DOHH2 (cell line): ENCODE measurements around the gene SLC25A43.
"Not testable (repeated sequence)": the region's sequence is repeated elsewhere in the genome, so short reads cannot be mapped to it uniquely, and the experiment has no call there.

Experiments used
- H3F3A ChIP-seq: fragments of 200-600 bp; sonication (generic), shearing (Covaris generic); 2 replicates; pipeline ENCODE4 v1.6.0; 2016; ENCODE audit warnings: antibody characterized with exemption, mild to moderate bottlenecking; ENCODE audit not compliant: control insufficient read depth, insufficient read depth
- H3K27ac ChIP-seq: fragments of 200-600 bp; sonication (generic); 2 replicates; pipeline ENCODE4 v1.5.1; 2014; ENCODE audit warnings: low read depth, mild to moderate bottlenecking, low read length, moderate library complexity
- H3K27me3 ChIP-seq: fragments of 200-600 bp; sonication (generic); 2 replicates; pipeline ENCODE4 v1.6.1; 2014; ENCODE audit warnings: mild to moderate bottlenecking, low read length, mixed read lengths; ENCODE audit not compliant: control insufficient read depth
- H3K36me3 ChIP-seq: fragments of 200-600 bp; sonication (generic); 2 replicates; pipeline ENCODE4 v1.6.1; 2014; ENCODE audit warnings: mild to moderate bottlenecking, low read length, moderate library complexity, mixed read lengths; ENCODE audit not compliant: control insufficient read depth
- H3K4me1 ChIP-seq: fragments of 200-600 bp; sonication (generic); 2 replicates; pipeline ENCODE4 v1.6.1; 2014; ENCODE audit warnings: mild to moderate bottlenecking, low read length, mixed read lengths; ENCODE audit not compliant: control insufficient read depth
- H3K4me2 ChIP-seq: fragments of 200-600 bp; sonication (generic); 2 replicates; pipeline ENCODE4 v1.6.0; 2014; ENCODE audit warnings: mild to moderate bottlenecking, low read length, moderate library complexity
- H3K4me3 ChIP-seq: fragments of 200-600 bp; sonication (generic); 2 replicates; pipeline ENCODE4 v1.5.1; 2014; ENCODE audit warnings: mild to moderate bottlenecking, low read length, mixed read lengths
- H3K79me2 ChIP-seq: fragments of 200-600 bp; sonication (generic); 2 replicates; pipeline ENCODE4 v1.6.1; 2014; ENCODE audit warnings: mild to moderate bottlenecking, low read length, mixed read lengths; ENCODE audit not compliant: control insufficient read depth
- H3K9me2 ChIP-seq: fragments of 200-600 bp; sonication (generic); replicated peaks from 2 replicates; pipeline ENCODE4 v1.6.1; 2014; ENCODE audit warnings: mild to moderate bottlenecking, low read length, mixed read lengths; ENCODE audit not compliant: control insufficient read depth
- H3K9me3 ChIP-seq: fragments of 200-600 bp; sonication (generic); 2 replicates; pipeline ENCODE4 v1.6.1; 2014; ENCODE audit warnings: antibody characterized with exemption, low read length, mixed read lengths; ENCODE audit not compliant: control insufficient read depth, insufficient read depth
- H4K20me1 ChIP-seq: fragments of 200-600 bp; sonication (generic); 2 replicates; pipeline ENCODE4 v1.6.0; 2014; ENCODE audit warnings: low read depth, mild to moderate bottlenecking, antibody characterized with exemption, low read length, moderate library complexity; ENCODE audit not compliant: control insufficient read depth, insufficient read depth
- EZH2phosphoT487 ChIP-seq: fragments of 200-600 bp; sonication (generic); IDR thresholded peaks from 2 replicates; pipeline ENCODE4 v1.6.1; 2017; ENCODE audit warnings: borderline replicate concordance, mild to moderate bottlenecking, antibody characterized with exemption, low read length, moderate library complexity, mixed read lengths
- TF ChIP-seq, protein P1 (sequence below): fragments of 200-600 bp; sonication (generic); IDR thresholded peaks from one replicate; pipeline ENCODE4 v1.5.1; 2014; ENCODE audit warnings: antibody characterized with exemption, mild to moderate bottlenecking, low read depth, low read length; ENCODE audit not compliant: poor library complexity, severe bottlenecking

Gene SLC25A43

DNA sequence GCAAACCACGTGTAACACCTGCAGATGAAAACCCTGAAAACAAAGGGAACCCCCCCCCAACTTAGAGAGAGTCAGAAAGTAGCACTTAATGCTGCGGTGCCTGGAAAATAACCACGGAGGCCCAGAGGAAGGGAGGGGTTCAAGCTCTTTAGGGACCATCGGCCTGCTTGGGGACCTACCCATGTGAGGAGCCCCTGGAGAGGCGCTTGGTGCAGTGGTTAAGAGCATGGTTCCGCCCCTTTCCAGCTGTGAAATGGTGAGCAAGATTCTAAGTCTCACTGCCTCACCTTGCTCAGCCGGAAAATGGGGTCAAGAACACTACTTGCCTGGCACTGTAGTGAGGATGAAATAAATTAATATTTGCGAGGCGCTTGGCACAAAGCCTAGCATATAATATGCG, 82.9 kb downstream of the SLC25A43 start:
- H3F3A ChIP-seq, result no peaks in the 10 kb centered on the region
- H3K79me2 ChIP-seq, result no peaks in the 10 kb centered on the region
- H3K9me3 ChIP-seq, result no peaks in the 10 kb centered on the region
- no peak overlapping the region for H3K27ac ChIP-seq
- H3K27me3 ChIP-seq, result no peaks in the 10 kb centered on the region
- H3K4me1 ChIP-seq, result peaks cover 13% of the 10 kb centered on the region
- peak overlapping the region; percentile 66 for H3K4me3 ChIP-seq
- H4K20me1 ChIP-seq, result no peaks in the 10 kb centered on the region
- H3K9me2 ChIP-seq, result no peaks in the 10 kb centered on the region
- H3K36me3 ChIP-seq, result no peaks in the 10 kb centered on the region
- peak overlapping the region; percentile 81 for H3K4me2 ChIP-seq
- TF ChIP-seq EZH2phosphoT487, result no peak
- TF ChIP-seq, protein P1, sequence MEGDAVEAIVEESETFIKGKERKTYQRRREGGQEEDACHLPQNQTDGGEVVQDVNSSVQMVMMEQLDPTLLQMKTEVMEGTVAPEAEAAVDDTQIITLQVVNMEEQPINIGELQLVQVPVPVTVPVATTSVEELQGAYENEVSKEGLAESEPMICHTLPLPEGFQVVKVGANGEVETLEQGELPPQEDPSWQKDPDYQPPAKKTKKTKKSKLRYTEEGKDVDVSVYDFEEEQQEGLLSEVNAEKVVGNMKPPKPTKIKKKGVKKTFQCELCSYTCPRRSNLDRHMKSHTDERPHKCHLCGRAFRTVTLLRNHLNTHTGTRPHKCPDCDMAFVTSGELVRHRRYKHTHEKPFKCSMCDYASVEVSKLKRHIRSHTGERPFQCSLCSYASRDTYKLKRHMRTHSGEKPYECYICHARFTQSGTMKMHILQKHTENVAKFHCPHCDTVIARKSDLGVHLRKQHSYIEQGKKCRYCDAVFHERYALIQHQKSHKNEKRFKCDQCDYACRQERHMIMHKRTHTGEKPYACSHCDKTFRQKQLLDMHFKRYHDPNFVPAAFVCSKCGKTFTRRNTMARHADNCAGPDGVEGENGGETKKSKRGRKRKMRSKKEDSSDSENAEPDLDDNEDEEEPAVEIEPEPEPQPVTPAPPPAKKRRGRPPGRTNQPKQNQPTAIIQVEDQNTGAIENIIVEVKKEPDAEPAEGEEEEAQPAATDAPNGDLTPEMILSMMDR, result no peak

DNA sequence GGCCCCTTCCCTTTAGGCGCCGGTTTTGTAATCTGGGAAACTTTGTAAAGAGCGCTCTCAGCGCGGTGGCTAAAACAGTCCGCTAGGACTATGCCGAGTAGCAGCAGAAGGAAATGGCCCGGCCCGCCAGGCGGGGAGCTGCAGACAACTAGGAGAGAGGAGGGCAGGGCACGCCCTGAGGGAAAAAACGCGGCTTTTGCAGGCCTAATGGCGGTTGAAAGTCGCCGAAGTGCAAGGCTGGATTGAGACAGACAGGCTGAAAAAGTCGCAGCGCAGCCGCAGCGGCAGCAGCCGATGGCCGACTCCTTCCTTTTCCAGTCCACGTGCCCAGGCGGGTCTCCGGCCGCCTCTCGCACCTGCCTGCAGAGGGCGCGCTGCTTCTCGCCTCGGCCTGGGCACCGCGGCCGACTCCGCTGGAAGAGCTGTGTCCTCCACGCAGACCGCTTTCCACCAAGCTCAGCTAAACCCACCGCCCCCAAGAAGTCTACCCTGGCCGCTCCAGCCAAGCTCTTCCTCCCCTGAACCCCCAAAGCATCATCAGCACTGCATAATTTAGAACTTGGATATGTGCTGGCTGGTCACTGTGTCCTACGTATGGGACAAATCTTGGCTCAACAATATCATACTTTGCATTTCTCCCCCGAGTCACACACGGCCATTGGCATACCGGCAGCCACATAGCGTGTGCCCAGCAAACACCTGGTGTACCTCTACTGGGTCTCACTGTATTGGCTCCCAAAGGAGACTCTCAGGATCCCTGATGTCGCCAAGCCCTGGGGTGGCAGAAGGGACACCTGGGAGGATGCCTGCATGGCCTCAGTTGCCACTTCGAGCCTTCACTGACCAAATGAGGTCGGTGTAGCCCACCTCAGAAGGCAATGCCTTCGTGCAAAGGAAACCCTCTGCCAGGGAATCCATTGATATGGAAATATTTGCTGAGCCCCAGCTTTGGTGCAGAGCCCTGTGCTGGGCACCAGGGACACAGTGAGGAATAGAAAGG, 83.6 kb downstream of the SLC25A43 start:
- no peaks in the 10 kb centered on the region for H3K9me3 ChIP-seq
- H3K27ac ChIP-seq, result no peak overlapping the region
- H3K36me3 ChIP-seq, result no peaks in the 10 kb centered on the region
- no peaks in the 10 kb centered on the region for H3K9me2 ChIP-seq
- H3K27me3 ChIP-seq, result no peaks in the 10 kb centered on the region
- TF ChIP-seq, protein P1, result peak; percentile 72
- TF ChIP-seq EZH2phosphoT487, result no peak
- peak overlapping the region; percentile 66 for H3K4me3 ChIP-seq
- H3K4me2 ChIP-seq, result peak overlapping the region; percentile 81
- peaks cover 13% of the 10 kb centered on the region for H3K4me1 ChIP-seq
- no peaks in the 10 kb centered on the region for H3F3A ChIP-seq
- no peaks in the 10 kb centered on the region for H3K79me2 ChIP-seq
- H4K20me1 ChIP-seq, result no peaks in the 10 kb centered on the region

DNA sequence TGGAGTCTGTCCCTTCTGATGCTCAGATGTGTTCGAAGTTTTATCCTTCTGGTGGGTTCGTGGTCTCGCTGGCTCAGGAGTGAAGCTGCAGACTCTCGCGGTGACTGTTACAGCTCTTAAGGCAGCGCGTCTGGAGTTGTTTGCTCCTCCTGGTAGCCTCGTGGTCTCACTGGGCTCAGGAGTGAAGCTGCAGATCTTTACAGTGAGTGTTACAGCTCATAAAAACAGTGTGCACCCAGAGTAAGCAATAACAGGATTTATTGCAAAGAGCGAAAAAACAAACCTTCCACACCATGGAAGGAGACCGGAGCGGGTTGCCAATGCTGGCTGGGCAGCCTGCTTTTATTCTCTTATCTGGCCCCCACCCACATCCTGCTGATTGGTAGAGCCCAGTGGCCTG, 87.6 kb downstream of the SLC25A43 start:
- no peaks in the 10 kb centered on the region for H3K79me2 ChIP-seq
- H4K20me1 ChIP-seq, result no peaks in the 10 kb centered on the region
- peaks cover 12% of the 10 kb centered on the region for H3K4me1 ChIP-seq
- no peaks in the 10 kb centered on the region for H3K9me2 ChIP-seq
- no peaks in the 10 kb centered on the region for H3K9me3 ChIP-seq
- H3K27me3 ChIP-seq, result no peaks in the 10 kb centered on the region
- no peak overlapping the region for H3K27ac ChIP-seq
- TF ChIP-seq EZH2phosphoT487, result no peak
- TF ChIP-seq, protein P1, result no peak
- H3F3A ChIP-seq, result no peaks in the 10 kb centered on the region
- H3K36me3 ChIP-seq, result no peaks in the 10 kb centered on the region
- no peak overlapping the region for H3K4me2 ChIP-seq
- H3K4me3 ChIP-seq, result no peak overlapping the region

DNA sequence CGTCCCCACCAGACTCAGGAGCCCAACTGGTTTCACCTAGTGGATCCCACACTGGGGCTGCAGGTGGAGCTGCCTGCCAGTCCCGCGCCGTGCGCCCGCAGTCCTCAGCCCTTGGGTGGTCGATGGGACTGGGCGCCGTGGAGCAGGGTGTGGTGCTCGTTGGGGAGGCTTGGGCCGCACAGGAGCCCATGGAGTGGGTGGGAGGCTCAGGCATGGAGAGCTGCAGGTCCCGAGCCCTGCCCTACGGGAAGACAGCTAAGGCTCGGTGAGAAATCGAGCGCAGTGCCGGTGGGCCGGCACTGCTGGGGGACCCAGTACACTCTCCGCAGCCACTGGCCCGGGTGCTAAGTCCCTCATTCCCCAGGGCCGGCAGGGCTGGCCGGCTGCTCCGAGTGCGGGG, 88.6 kb downstream of the SLC25A43 start:
- not testable (repeated sequence) for H3K4me2 ChIP-seq, H3K4me1 ChIP-seq, H3K36me3 ChIP-seq, H3K9me3 ChIP-seq, H3K4me3 ChIP-seq, H3K9me2 ChIP-seq, H3F3A ChIP-seq, H3K27ac ChIP-seq, H4K20me1 ChIP-seq, H3K79me2 ChIP-seq, H3K27me3 ChIP-seq
